Erythroblast (primary cell): Measurements from ENCODE around the gene IL18.

ENCODE experiments used
- GATA1 ChIP-seq: IDR thresholded peaks from 2 replicates; pipeline ENCODE4 v1.6.1; 2011; ENCODE audit warnings: low read depth, mild to moderate bottlenecking, control low read depth, low read length, moderate library complexity
- POLR2A ChIP-seq: IDR thresholded peaks from 2 replicates; pipeline ENCODE4 v1.6.1; 2011; ENCODE audit warnings: mild to moderate bottlenecking, low read length

GRCh38 chr11:112113539-112114457 is 50.1 kb downstream of the IL18 start:
- TF ChIP-seq POLR2A (no peak), GATA1 (no peak)
